Uterus (tissue), 4 donors: ENCODE results near the gene TNFRSF6B. TPM values are rescaled to one million over a fixed set of nuclear protein-coding genes. Genes with fewer than 3 reads are reported as not detected.

Source experiments
- DNase-seq, 2 donors: peaks; one replicate each; pipeline ENCODE4 v3.0.0-alpha.2; 2019 to 2020
- H3K27ac ChIP-seq, 2 donors: fragments of 200-600 bp; sonication (generic); 1 replicate in 1 of 2; 2 replicates in 1 of 2; pipeline ENCODE4 v1.5.1; 2016 to 2018
- H3K27me3 ChIP-seq, 2 donors: fragments of 200-600 bp; sonication (generic); one replicate each; pipeline ENCODE4 v1.5.1; 2018 to 2019; ENCODE audit warnings: control low read depth in 1 of 2
- H3K36me3 ChIP-seq, 2 donors: fragments of 200-600 bp; sonication (generic); one replicate each; pipeline ENCODE4 v1.5.1; 2019; ENCODE audit warnings: control low read depth in 1 of 2
- H3K4me1 ChIP-seq, 2 donors: fragments of 200-600 bp; sonication (generic); one replicate each; pipeline ENCODE4 v1.5.1; 2018 to 2019; ENCODE audit warnings: control low read depth in 1 of 2
- H3K4me3 ChIP-seq, 2 donors: fragments of 200-600 bp; sonication (generic); 1 replicate in 1 of 2; 2 replicates in 1 of 2; pipeline ENCODE4 v1.5.1; 2018 to 2019; ENCODE audit warnings: mild to moderate bottlenecking in 1 of 2
- H3K9me3 ChIP-seq, 2 donors: fragments of 200-600 bp; sonication (generic); one replicate each; pipeline ENCODE4 v1.5.1; 2019; ENCODE audit warnings: control low read depth in 1 of 2
- POLR2A ChIP-seq, 2 donors: fragments of 450-650 bp; IDR thresholded peaks; one replicate each; pipeline ENCODE4 v1.6.1; 2016; ENCODE audit warnings: antibody characterized with exemption in 2 of 2, mild to moderate bottlenecking in 1 of 2, moderate library complexity in 1 of 2
- intact Hi-C: fragments of 100-400 bp; cut with DNase I; formaldehyde crosslinking; loops from one replicate; pipeline ENCODE4 v1.15.1; 2023; ENCODE audit warnings: low total_unique reads
- total RNA-seq, 4 donors: library from RNA; depleted of rRNA in 3 of 4; stranded (reverse); fragments of >200 nt in 3 of 4; gene quantifications; one replicate each; pipeline versions ENCODE4 v1.1.0 to v1.2.4, GENCODE V29; 2014 to 2023
- TF ChIP-seq, protein P1 (sequence below), 4 experiments: fragments of 200-600 bp in 2 of 4; fragments of 450-650 bp in 2 of 4; sonication (generic) in 2 of 4; IDR thresholded peaks; one replicate each; pipeline ENCODE4 v1.5.1; 2016 to 2019; ENCODE audit warnings: antibody characterized with exemption in 4 of 4, mild to moderate bottlenecking in 2 of 4, moderate library complexity in 1 of 4
- donor health status: DM: yes; HTN: yes; CAD: no.

The TNFRSF6B gene
- total RNA-seq, 4 donors from 2014 or later = 0.83 to 4.1 TPM; not detected in 2

DNA sequence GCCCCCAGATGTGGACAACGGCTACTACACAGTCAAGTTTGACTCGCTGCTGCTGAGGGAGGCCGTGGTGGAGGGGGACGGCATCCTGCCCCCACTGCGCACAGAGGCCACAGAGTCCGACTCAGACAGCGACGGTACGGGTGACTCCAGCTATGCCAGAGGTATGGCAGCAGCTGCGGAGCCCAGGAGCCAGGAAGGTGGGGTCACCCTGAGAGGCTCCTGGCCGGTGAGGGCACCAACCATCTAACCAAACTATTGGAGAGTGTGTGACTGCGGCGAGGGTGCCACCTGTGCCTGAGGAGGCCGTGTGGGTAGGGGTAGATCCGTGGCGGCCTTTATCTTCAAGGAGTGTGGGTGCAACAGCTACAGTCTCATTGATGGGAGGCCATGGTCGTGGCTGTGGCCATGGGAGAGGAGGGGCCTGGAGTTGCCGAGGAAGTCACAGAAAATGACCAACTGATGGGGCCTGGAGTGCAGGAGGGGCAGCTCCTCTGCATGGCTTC lies 37.2 kb downstream of the TNFRSF6B start:
- H3K4me3 ChIP-seq = no peak overlapping the region
- no peaks in the 10 kb centered on the region for H3K36me3 ChIP-seq
- H3K4me1 ChIP-seq = peaks cover 0 to 13% of the 10 kb centered on the region in 2 donors
- TF ChIP-seq, protein P1, sequence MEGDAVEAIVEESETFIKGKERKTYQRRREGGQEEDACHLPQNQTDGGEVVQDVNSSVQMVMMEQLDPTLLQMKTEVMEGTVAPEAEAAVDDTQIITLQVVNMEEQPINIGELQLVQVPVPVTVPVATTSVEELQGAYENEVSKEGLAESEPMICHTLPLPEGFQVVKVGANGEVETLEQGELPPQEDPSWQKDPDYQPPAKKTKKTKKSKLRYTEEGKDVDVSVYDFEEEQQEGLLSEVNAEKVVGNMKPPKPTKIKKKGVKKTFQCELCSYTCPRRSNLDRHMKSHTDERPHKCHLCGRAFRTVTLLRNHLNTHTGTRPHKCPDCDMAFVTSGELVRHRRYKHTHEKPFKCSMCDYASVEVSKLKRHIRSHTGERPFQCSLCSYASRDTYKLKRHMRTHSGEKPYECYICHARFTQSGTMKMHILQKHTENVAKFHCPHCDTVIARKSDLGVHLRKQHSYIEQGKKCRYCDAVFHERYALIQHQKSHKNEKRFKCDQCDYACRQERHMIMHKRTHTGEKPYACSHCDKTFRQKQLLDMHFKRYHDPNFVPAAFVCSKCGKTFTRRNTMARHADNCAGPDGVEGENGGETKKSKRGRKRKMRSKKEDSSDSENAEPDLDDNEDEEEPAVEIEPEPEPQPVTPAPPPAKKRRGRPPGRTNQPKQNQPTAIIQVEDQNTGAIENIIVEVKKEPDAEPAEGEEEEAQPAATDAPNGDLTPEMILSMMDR (IDR thresholded peaks at IDR 0.05) = no peak
- no peak for TF ChIP-seq POLR2A (IDR thresholded peaks at IDR 0.05)
- intact Hi-C loops = no loop called here
- H3K27me3 ChIP-seq = no peaks in the 10 kb centered on the region
- no peak overlapping the region for H3K27ac ChIP-seq
- no peaks in the 10 kb centered on the region for H3K9me3 ChIP-seq
- no peak for DNase-seq

DNA sequence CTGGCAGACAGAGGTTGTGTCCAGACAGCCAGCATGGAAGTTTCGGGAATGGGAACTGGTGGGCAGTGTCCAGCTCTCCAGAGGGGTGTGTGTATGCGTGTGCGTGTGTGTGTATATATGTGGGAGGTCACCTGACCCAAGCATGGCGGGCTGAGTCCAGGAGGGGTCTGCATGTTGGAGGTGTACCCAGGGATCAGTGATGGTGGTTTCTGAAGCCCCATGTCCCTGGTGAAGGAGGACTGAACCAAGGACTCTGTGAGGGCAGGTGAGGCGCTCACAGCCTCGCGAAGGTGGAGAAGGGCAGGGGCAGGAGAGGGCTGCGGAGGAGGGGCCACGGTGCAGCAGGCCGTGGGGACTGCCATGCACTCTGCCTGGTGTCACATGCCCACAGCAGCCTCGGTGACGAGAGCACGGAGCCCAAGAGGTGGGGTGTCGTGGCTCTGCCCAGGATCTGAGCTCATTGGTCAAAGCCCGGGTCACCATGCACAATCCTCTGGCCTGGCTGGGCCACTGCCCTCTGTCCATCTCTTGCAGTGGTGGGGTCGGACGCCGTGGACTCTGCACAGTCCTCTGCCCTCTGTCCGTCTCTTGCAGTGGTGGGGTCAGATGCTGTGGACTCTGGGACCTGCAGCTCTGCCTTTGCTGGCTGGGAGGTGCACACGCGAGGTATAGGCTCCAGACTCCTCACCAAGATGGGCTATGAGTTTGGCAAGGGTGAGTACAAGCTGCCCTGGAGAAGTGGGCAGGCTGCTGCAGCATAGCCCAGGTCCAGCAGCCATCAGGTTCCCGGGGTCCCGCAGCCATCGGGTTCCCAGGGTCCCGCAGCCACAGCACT lies 37.9 kb downstream of the TNFRSF6B start:
- H3K27ac ChIP-seq = no peak overlapping the region
- no peak for TF ChIP-seq POLR2A (IDR thresholded peaks at IDR 0.05)
- TF ChIP-seq, protein P1 (IDR thresholded peaks at IDR 0.05) = no peak
- no peaks in the 10 kb centered on the region for H3K9me3 ChIP-seq
- H3K36me3 ChIP-seq = no peaks in the 10 kb centered on the region
- H3K4me3 ChIP-seq = no peak overlapping the region
- intact Hi-C loops = no loop called here
- no peaks in the 10 kb centered on the region for H3K27me3 ChIP-seq
- peaks cover 0 to 14% of the 10 kb centered on the region in 2 donors for H3K4me1 ChIP-seq
- no peak for DNase-seq

DNA sequence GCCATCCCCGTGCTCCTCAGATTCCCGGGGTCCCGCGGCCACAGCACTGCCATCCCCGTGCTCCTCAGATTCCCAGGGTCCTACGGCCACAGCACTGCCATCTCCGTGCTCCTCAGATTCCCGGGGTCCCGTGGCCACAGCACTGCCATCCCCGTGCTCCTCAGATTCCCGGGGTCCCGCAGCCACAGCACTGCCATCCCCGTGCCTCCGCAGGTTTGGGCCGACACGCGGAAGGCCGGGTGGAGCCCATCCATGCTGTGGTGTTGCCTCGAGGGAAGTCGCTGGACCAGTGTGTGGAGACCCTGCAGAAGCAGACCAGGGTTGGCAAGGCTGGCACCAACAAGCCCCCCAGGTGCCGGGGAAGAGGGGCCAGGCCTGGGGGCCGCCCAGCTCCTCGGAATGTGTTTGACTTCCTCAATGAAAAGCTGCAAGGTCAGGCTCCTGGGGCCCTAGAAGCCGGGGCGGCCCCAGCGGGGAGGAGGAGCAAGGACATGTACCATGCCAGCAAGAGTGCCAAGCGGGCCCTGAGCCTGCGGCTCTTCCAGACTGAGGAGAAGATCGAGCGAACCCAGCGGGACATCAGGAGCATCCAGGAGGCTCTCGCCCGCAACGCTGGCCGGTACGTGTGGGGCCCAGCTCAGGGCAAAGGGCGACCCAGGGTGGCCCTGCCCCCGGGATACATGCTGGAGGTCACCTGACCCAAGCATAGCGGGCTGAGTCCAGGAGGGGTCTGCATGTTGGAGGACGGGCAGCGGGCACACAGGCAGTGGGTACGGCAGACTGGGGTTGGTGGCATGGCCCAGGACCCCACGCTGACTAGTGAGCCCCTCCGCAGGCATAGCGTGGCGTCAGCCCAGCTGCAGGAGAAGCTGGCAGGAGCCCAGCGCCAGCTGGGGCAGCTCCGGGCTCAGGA lies 38.8 kb downstream of the TNFRSF6B start:
- Histone ChIP-seq H3K9me3 (no peaks in the 10 kb centered on the region), H3K4me1 (peaks cover 0 to 14% of the 10 kb centered on the region in 2 donors), H3K36me3 (no peaks in the 10 kb centered on the region), H3K27me3 (no peaks in the 10 kb centered on the region), H3K4me3 (no peak overlapping the region), H3K27ac (no peak overlapping the region)
- no peak for DNase-seq
- intact Hi-C loops = no loop called here
- TF ChIP-seq, protein P1 (IDR thresholded peaks at IDR 0.05) = no peak
- no peak for TF ChIP-seq POLR2A (IDR thresholded peaks at IDR 0.05)

DNA sequence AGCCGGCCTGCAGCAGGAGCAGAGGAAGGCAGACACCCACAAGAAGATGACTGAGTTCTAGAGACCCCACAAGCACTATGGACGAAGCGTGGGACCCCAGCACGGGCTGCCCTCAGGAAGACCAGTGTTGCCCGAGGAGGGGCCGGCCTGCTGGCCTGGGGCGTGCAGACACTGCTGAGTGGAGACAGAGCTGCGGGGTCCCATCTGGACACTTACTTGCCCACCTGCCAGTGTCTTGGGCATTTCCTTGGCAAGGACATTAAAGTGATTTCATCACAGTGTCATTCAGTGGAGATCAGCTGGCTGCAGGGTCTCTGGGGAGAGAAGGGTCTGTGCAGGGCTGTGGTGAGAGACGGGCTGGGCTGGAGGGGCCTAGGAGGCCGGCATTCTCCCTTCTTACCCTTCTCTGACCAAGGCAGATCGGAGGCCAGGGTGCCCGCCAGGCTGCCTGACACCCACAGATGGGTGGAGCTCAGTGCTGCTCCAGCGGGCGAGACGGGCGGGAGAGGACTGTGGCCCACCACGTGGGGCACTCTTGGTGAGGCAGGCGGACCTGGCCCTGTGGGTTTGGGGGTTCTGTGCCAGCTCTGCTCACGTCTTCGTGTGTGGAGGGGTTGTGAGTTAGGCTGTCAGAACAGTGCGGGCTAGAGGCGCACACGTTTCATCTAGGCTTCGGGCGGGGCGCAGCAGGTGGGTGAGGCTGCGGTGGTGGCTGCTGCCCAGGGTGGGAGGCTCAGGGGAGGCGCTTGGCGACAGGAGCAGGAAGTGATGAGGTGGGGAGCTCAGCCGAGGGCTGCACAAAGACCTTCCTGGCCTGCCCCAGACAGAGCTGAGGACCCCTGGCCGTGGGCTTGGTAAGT lies 39.6 kb downstream of the TNFRSF6B start, which contains the start of gene LIME1:
Gene LIME1 (plus strand): TSS at position 806 of the 860 bp plus-strand sequence. CDS start 886 bp downstream, outside the sequence.
- H3K4me1 ChIP-seq = peaks cover 0 to 16% of the 10 kb centered on the region in 2 donors
- intact Hi-C loops = no loop called here
- H3K9me3 ChIP-seq = no peaks in the 10 kb centered on the region
- H3K36me3 ChIP-seq = no peaks in the 10 kb centered on the region
- no peak within 1 kb of the TSS for H3K27ac ChIP-seq
- no peak within 1 kb of the TSS for H3K4me3 ChIP-seq
- TF ChIP-seq, protein P1 (IDR thresholded peaks at IDR 0.05) = no peak
- no peak for TF ChIP-seq POLR2A (IDR thresholded peaks at IDR 0.05)
- peak in 1 of 2 donors; percentile 25 for DNase-seq
- no peaks in the 10 kb centered on the region for H3K27me3 ChIP-seq
